Vagina (tissue), 2 donors: ENCODE measurements around the gene SEMA4C. TPM values are rescaled to one million over a fixed set of nuclear protein-coding genes. Genes with fewer than 3 reads are reported as not detected.
A peak's percentile ranks its signal among the peaks of the same experiment; 100 is the strongest.

Experiments used
- DNase-seq, 2 donors: peaks; one replicate each; pipeline ENCODE4 v3.0.0-alpha.2; 2017; ENCODE audit errors: extremely low spot score in 2 of 2
- H3K27ac ChIP-seq: fragments of 200-600 bp; sonication (generic); one replicate; pipeline ENCODE4 v1.5.1; 2019
- H3K27me3 ChIP-seq: fragments of 200-600 bp; sonication (generic); one replicate; pipeline ENCODE4 v1.5.1; 2019
- H3K36me3 ChIP-seq, 2 donors: fragments of 200-600 bp; sonication (generic); one replicate each; pipeline ENCODE4 v1.5.1; 2017 to 2019
- H3K4me1 ChIP-seq: fragments of 200-600 bp; sonication (generic); one replicate; pipeline ENCODE4 v1.5.1; 2019
- H3K4me3 ChIP-seq, 2 donors: fragments of 200-600 bp; sonication (generic); 1 replicate in 1 of 2; 2 replicates in 1 of 2; pipeline ENCODE4 v1.5.1; 2016 to 2019
- H3K9me3 ChIP-seq: fragments of 200-600 bp; sonication (generic); one replicate; pipeline ENCODE4 v1.5.1; 2019
- POLR2A ChIP-seq, 2 donors: fragments of 450-650 bp; IDR thresholded peaks; one replicate each; pipeline ENCODE4 v1.6.1; 2017; ENCODE audit warnings: antibody characterized with exemption in 2 of 2, mild to moderate bottlenecking in 2 of 2, moderate library complexity in 2 of 2
- POLR2AphosphoS5 ChIP-seq, 2 donors: sonication (generic); formaldehyde crosslinking; IDR thresholded peaks; one replicate each; pipeline ENCODE4 v1.9.0; 2017; ENCODE audit warnings: antibody characterized with exemption in 2 of 2, mild to moderate bottlenecking in 2 of 2, low read depth in 1 of 2; ENCODE audit not compliant: insufficient read depth in 1 of 2
- intact Hi-C: fragments of 100-400 bp; cut with DNase I; formaldehyde crosslinking; loops from one replicate; pipeline ENCODE4 v1.15.1; 2023
- total RNA-seq: library from RNA; depleted of rRNA; stranded (reverse); fragments of >200 nt; gene quantifications from one replicate; pipeline ENCODE4 v1.2.3, GENCODE V29; 2016
- TF ChIP-seq, protein P1 (sequence below), 3 experiments: fragments of 450-650 bp in 2 of 3; fragments of 200-600 bp in 1 of 3; sonication (generic) in 1 of 3; IDR thresholded peaks; one replicate each; pipeline ENCODE4 v1.5.1; 2017 to 2019; ENCODE audit warnings: antibody characterized with exemption in 3 of 3, mild to moderate bottlenecking in 2 of 3, moderate library complexity in 2 of 3

Gene SEMA4C
- total RNA-seq, 1 donor from 2014 or later, result 60.6 TPM

DNA sequence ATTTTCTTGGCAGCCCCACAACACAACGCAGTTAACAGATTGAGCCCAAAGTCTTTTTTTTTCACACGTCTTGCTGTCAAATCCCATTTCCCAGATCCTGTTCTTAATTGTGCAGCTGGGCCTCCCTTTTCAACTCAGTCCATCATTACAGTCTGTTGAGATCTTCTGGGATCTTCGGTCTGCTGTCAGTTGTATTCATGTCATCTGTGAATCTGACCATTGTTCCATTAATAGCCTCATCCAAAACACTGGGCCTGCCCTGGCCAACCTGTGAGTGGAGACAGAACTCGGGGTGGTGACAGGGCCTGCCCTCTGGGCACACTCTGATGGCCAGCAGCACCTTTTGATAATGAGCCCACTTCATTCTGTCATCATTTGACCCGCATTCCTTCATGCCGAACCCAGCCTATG is 39.7 kb upstream of the SEMA4C start:
- H3K36me3 ChIP-seq, result no peaks in the 10 kb centered on the region
- no peak for DNase-seq
- no peaks in the 10 kb centered on the region for H3K27me3 ChIP-seq
- intact Hi-C loops, result loop anchor here (5.0 kb wide), 2 partner anchors 43 to 572 kb away; partner anchors contain the start of gene NCAPH
- no peak overlapping the region for H3K27ac ChIP-seq
- peaks cover 38% of the 10 kb centered on the region for H3K4me1 ChIP-seq
- H3K4me3 ChIP-seq, result no peak overlapping the region
- TF ChIP-seq POLR2A (IDR thresholded peaks at IDR 0.05), result no peak
- TF ChIP-seq, protein P1, sequence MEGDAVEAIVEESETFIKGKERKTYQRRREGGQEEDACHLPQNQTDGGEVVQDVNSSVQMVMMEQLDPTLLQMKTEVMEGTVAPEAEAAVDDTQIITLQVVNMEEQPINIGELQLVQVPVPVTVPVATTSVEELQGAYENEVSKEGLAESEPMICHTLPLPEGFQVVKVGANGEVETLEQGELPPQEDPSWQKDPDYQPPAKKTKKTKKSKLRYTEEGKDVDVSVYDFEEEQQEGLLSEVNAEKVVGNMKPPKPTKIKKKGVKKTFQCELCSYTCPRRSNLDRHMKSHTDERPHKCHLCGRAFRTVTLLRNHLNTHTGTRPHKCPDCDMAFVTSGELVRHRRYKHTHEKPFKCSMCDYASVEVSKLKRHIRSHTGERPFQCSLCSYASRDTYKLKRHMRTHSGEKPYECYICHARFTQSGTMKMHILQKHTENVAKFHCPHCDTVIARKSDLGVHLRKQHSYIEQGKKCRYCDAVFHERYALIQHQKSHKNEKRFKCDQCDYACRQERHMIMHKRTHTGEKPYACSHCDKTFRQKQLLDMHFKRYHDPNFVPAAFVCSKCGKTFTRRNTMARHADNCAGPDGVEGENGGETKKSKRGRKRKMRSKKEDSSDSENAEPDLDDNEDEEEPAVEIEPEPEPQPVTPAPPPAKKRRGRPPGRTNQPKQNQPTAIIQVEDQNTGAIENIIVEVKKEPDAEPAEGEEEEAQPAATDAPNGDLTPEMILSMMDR (IDR thresholded peaks at IDR 0.05), result no peak
- no peak for TF ChIP-seq POLR2AphosphoS5 (IDR thresholded peaks at IDR 0.05; ENCODE audit: insufficient read depth in 1 of 2, low read depth in 1 of 2)
- H3K9me3 ChIP-seq, result no peaks in the 10 kb centered on the region

DNA sequence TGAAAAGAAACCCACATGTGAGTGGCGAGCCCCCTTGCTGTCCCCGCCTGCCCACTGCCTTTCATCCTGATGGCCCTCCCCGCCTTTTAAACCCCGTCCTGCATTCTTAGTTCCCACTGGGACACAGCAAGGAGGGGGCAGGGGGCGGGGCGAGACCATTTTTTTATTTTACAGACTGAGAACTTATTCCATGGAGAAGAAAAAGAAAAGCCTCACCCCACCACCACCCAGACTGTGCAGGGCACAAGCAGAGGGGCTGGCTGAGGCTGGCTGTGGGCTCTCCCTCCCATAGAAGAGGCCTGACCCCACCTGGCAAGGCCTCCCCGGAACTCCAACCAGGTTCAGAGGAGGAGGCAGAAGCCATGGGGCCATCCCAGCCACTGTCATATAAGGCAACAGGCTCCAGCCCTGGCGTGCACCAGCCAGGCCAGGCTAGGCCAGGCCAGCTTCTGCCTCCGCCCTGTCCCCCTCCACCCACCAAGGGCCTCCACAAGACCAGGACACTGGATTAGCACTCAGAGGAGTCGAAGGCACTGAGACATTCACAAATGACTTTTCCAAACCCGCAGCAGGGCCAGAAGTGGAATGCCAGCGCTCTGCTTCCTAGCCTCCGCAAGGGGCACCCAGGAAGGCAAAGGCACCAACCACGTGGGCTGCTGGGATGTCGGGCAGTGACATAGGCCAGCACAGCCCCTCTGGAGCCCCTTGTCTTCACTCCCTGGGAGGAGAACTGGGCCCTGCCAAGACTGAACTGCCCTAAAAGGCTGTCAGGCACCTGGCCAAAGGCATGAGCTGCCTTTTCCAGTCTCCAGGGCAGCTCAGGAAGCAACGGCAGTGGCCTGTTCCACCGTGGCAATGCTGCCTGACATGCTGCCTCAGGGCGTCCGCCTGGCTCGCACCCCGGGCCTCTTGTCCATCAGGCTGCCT is 37.5 kb upstream of the SEMA4C start:
- DNase-seq, result no peak
- intact Hi-C loops, result loop anchor here (2.0 to 5.0 kb wide), 4 partner anchors 39 to 570 kb away; partner anchors contain the start of genes ANKRD39 and NCAPH
- no peaks in the 10 kb centered on the region for H3K36me3 ChIP-seq
- H3K4me1 ChIP-seq, result peaks cover 31% of the 10 kb centered on the region
- H3K9me3 ChIP-seq, result no peaks in the 10 kb centered on the region
- H3K27ac ChIP-seq, result peak overlapping the region; percentile 94
- H3K27me3 ChIP-seq, result no peaks in the 10 kb centered on the region
- H3K4me3 ChIP-seq, result peak overlapping the region; percentile 26 to 32
- TF ChIP-seq, protein P1 (IDR thresholded peaks at IDR 0.05), result no peak
- TF ChIP-seq POLR2A (IDR thresholded peaks at IDR 0.05) (peak in 1 of 2 donors; percentile 29), POLR2AphosphoS5 (IDR thresholded peaks at IDR 0.05; ENCODE audit: insufficient read depth in 1 of 2, low read depth in 1 of 2) (peak; percentile 78 to 89)

DNA sequence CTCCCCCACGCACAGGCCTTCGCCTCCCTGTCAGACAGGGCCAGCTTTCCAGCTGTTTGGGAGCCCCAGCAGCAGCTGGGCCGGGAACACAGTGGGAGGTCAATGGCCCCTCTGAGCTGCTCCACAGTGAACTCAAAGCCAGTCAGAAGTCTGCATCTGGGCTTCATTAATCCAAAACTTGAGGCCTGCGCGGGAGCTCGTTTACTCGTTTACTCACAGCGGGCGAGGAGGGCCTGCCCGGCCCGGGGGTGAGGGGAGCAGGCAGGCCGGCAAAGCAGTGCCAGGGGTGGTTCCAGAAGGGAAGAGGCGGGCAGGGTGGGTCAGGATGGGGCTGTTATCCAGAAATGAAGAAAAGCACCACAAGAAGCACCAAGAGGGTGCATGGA is 36.8 kb upstream of the SEMA4C start:
- intact Hi-C loops, result loop anchor here (2.0 to 5.0 kb wide), 4 partner anchors 38 to 569 kb away; partner anchors contain the start of genes ANKRD39 and NCAPH
- Histone ChIP-seq H3K36me3 (no peaks in the 10 kb centered on the region), H3K4me1 (peaks cover 31% of the 10 kb centered on the region), H3K4me3 (peak overlapping the region; percentile 26 to 32), H3K27me3 (no peaks in the 10 kb centered on the region), H3K9me3 (no peaks in the 10 kb centered on the region), H3K27ac (peak overlapping the region; percentile 94)
- DNase-seq, result no peak
- TF ChIP-seq POLR2AphosphoS5 (IDR thresholded peaks at IDR 0.05; ENCODE audit: insufficient read depth in 1 of 2, low read depth in 1 of 2) (no peak), POLR2A (IDR thresholded peaks at IDR 0.05) (no peak)
- TF ChIP-seq, protein P1 (IDR thresholded peaks at IDR 0.05), result no peak

DNA sequence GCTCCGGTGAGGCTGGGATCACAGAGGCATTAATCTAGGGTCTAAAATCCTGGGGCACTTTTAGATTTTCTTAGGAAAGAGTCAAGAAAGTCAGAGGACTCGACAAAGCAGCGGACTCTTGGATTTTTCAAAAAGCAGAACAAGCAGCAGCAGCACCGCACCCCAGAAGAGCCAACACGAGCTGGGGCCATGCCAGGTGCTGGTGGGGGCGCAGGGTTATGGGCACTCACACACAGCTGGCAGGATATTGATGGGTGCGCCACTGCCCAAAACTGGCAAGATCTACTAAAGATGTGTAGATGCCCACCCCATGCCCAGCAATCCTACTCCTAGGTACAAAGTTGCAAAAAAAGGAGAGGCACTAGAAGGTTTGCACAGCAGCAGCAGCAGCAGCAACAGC is 33.9 kb upstream of the SEMA4C start:
- no peaks in the 10 kb centered on the region for H3K27me3 ChIP-seq
- H3K36me3 ChIP-seq, result no peaks in the 10 kb centered on the region
- H3K4me3 ChIP-seq, result no peak overlapping the region
- peaks cover 33% of the 10 kb centered on the region for H3K4me1 ChIP-seq
- intact Hi-C loops, result no loop called here
- TF ChIP-seq POLR2AphosphoS5 (IDR thresholded peaks at IDR 0.05; ENCODE audit: insufficient read depth in 1 of 2, low read depth in 1 of 2) (no peak), POLR2A (IDR thresholded peaks at IDR 0.05) (no peak)
- TF ChIP-seq, protein P1 (IDR thresholded peaks at IDR 0.05), result no peak
- no peak for DNase-seq
- H3K9me3 ChIP-seq, result no peaks in the 10 kb centered on the region
- no peak overlapping the region for H3K27ac ChIP-seq

DNA sequence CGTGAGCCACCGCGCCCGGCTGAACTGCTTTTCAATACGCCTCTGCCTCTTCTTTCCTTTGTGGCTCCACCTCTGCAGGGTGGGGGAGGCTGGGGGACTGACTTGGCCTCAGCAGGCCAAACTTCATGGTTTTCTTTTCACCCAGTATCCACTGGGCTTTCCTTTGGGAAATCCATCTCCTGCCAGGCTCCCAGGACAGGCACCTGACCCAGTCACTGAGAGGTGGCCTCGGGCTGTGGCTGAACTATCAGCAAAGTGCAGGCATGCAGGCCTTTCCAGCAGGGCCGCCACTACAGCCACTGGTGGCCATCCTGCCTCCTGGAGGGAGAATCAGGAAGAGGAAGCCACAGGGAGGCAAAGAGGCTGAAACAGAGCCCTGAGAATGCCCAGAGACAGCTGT is 33.4 kb upstream of the SEMA4C start:
- no peak for DNase-seq
- Histone ChIP-seq H3K4me3 (no peak overlapping the region), H3K9me3 (no peaks in the 10 kb centered on the region), H3K4me1 (peaks cover 32% of the 10 kb centered on the region), H3K27ac (no peak overlapping the region), H3K36me3 (no peaks in the 10 kb centered on the region), H3K27me3 (no peaks in the 10 kb centered on the region)
- intact Hi-C loops, result no loop called here
- TF ChIP-seq POLR2A (IDR thresholded peaks at IDR 0.05) (no peak), POLR2AphosphoS5 (IDR thresholded peaks at IDR 0.05; ENCODE audit: insufficient read depth in 1 of 2, low read depth in 1 of 2) (no peak)
- TF ChIP-seq, protein P1 (IDR thresholded peaks at IDR 0.05), result no peak
